Central memory CD8-positive, alpha-beta T cell (primary cell): ENCODE measurements around the gene CDK2.

Source experiments
- ATAC-seq: fragments of 150-1000 bp; cut with Tn5 transposase; replicated peaks from 2 replicates; pipeline ENCODE4 v1.10.0; 2022; ENCODE audit warnings: mild to moderate bottlenecking, moderate FRiP score, moderate number of reproducible peaks; ENCODE audit not compliant: poor library complexity, severe bottlenecking; ENCODE audit errors: extremely low read depth
- DNase-seq, 2 donors: peaks; one replicate each; pipeline ENCODE4 v3.0.0; 2021; ENCODE audit warnings: low spot score in 2 of 2
- H3K27ac Mint-ChIP-seq: one replicate; pipeline ENCODE4 v1.8.0; 2022; ENCODE audit warnings: low read depth, mild to moderate bottlenecking, moderate library complexity, mixed read lengths
- H3K27me3 Mint-ChIP-seq: one replicate; pipeline ENCODE4 v1.8.0; 2022; ENCODE audit warnings: mixed read lengths
- H3K36me3 Mint-ChIP-seq: one replicate; pipeline ENCODE4 v1.8.0; 2022; ENCODE audit warnings: mild to moderate bottlenecking, moderate library complexity, mixed read lengths; ENCODE audit not compliant: insufficient read depth
- H3K4me1 Mint-ChIP-seq: one replicate; pipeline ENCODE4 v1.8.0; 2022; ENCODE audit warnings: mixed read lengths
- H3K4me3 Mint-ChIP-seq: one replicate; pipeline ENCODE4 v1.8.0; 2022; ENCODE audit warnings: mild to moderate bottlenecking, moderate library complexity, mixed read lengths
- H3K9me3 Mint-ChIP-seq: one replicate; pipeline ENCODE4 v1.8.0; 2022; ENCODE audit warnings: mixed read lengths

Gene CDK2

DNA sequence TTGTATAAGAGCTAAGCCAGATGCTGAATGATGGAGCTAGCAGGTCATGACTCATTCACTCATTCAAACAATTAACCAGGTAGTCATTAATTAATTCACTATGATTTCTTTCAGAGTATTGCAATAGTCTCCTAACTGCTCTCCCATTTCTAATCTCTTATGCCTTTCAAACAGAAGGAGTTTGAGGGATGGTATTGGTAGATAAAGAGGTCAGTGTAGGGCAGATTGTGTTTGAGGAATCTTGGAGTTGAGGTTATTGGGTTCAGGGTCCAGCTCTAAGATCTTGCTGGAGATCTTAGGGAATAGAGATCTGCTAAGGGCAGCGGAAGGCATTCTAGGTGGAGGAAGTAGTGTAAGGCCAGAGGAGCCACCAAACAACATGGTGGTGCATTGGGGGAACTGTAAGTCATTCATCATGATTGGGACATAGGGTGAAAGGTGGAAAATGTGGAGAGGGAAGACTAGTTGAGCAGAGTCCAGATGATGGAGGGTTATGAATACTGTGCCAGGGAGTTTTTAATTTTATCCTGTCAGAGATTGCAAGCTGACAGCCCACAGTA lies 24.0 kb upstream of the CDK2 start:
- Mint-ChIP-seq H3K36me3 (peaks cover 73% of the 10 kb centered on the region), H3K4me1 (peaks cover 49% of the 10 kb centered on the region), H3K4me3 (no peak overlapping the region), H3K27me3 (no peaks in the 10 kb centered on the region), H3K27ac (no peak overlapping the region), H3K9me3 (no peaks in the 10 kb centered on the region)
- ATAC-seq (no peak), DNase-seq (no peak)

DNA sequence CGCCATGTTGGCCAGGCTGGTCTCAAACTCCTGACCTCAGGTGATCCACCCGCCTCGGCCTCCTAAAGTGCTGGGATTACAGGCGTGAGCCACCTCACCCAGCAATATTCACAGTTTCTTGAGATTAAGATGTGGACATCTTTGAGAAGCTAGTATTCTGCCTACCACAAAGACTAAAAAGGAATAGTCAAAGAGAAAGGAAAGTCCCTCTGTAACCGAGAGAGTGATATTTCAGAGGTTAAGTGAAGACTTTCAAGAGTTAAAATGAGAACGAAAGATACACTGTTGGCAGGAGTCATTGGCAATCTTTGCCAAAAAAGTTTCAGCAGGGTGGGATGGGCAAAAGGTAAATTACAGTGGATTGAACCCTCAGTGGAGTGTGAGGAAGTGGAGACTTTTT lies 20.1 kb upstream of the CDK2 start:
- no peak overlapping the region for H3K4me3 Mint-ChIP-seq
- peaks cover 83% of the 10 kb centered on the region for H3K36me3 Mint-ChIP-seq
- DNase-seq = no peak
- no peaks in the 10 kb centered on the region for H3K9me3 Mint-ChIP-seq
- ATAC-seq = no peak
- no peaks in the 10 kb centered on the region for H3K27me3 Mint-ChIP-seq
- peaks cover 19% of the 10 kb centered on the region for H3K4me1 Mint-ChIP-seq
- no peak overlapping the region for H3K27ac Mint-ChIP-seq

DNA sequence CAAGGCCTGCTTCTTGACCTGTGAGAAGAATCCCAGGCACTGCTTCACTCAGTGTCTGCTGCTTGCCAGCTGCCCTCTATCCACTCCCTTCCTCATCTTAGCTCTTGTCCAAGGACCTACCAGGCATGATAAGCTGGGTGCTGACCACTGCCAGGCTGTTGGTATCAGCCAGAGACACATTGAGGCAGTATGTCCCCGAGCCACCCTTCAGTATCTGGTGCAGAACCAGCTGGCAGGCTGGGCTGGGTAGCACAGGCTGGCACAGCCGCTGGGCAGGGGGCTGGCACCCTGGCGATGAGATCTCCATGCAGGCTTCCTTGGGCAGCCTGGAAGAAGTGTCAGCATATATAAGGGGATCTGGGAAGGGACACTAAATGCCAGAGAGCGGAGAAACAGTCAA lies 11.3 kb upstream of the CDK2 start:
- ATAC-seq = no peak
- peaks cover 10% of the 10 kb centered on the region for H3K4me1 Mint-ChIP-seq
- no peaks in the 10 kb centered on the region for H3K27me3 Mint-ChIP-seq
- no peak for DNase-seq
- H3K9me3 Mint-ChIP-seq = no peaks in the 10 kb centered on the region
- H3K27ac Mint-ChIP-seq = peak overlapping the region; percentile 52
- no peak overlapping the region for H3K4me3 Mint-ChIP-seq
- peaks cover 25% of the 10 kb centered on the region for H3K36me3 Mint-ChIP-seq

DNA sequence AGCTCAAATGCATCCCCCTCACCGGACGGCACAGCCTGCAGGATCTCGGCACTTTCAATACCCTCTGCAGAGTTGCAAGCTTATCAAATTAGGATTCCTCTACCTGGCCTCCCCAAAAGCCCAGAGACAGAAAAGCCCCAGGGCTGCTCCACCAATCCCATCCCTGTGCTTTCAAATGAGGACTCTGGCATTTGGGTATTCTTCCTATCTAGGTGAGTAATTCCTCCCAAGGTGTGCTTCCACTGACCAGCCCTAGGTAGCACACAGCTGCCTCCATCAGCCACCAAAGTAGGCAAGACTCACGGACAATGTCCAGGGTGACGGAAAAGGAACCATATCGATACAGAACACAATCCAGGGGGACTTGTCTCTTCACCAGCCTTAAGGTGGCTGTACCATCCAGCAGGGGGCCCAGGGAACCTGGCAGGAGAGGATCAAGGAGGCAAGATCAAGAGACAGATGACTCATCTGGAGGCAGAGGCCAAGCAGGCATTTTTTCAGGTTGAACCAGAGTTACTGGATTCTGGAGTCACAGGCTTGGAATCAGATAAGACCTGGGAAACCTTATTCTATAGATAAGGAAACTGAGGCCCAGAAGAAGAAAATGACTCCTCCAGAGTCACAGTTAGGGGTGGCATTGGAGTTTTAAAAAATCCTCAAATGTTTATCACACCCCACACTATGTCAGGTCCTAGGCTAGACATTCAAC lies 10.7 kb upstream of the CDK2 start:
- H3K4me3 Mint-ChIP-seq = no peak overlapping the region
- H3K9me3 Mint-ChIP-seq = no peaks in the 10 kb centered on the region
- peak overlapping the region; percentile 52 for H3K27ac Mint-ChIP-seq
- H3K4me1 Mint-ChIP-seq = peaks cover 10% of the 10 kb centered on the region
- H3K27me3 Mint-ChIP-seq = no peaks in the 10 kb centered on the region
- ATAC-seq (peak; percentile 36), DNase-seq (no peak)
- peaks cover 22% of the 10 kb centered on the region for H3K36me3 Mint-ChIP-seq

DNA sequence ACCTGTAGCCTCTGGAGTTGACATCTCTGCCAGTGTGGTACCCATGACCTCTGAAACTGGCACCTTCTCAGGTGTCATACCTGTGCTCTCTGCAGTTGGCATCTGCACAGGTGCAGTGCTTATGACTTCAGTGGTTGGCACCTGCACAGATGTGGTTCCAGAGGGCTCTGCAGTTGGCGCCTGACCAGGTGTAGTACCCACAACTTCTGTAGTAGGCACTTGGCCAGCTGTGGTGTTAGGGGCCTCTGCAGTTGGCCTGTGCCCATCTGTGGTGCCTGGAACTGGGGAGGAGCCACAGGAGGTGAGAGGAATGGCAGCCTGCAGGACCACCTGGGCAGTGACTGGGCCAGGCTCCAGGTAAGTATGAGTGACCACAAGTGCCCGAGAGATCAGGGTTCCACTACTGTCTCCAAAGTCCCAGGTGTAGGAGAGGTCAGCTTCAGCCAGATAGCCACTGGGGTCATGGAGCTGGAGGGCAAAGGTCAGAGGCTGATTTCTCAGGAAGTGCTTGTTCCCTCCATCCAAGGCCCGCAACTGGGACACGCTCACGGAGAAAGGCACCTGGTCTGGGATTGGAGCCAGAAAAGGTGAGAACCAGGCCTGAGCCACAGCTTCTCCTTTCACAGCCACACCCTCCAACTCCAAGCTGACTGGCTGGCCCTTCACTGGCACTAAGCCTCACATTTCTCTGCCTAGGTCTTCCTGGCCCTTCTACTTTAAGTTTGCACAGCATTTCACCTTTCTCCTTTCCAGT lies 9.3 kb upstream of the CDK2 start:
- ATAC-seq = no peak
- DNase-seq = no peak
- Mint-ChIP-seq H3K9me3 (no peaks in the 10 kb centered on the region), H3K4me3 (no peak overlapping the region), H3K36me3 (peaks cover 9% of the 10 kb centered on the region), H3K27me3 (no peaks in the 10 kb centered on the region), H3K27ac (peak overlapping the region; percentile 52), H3K4me1 (peaks cover 10% of the 10 kb centered on the region)

DNA sequence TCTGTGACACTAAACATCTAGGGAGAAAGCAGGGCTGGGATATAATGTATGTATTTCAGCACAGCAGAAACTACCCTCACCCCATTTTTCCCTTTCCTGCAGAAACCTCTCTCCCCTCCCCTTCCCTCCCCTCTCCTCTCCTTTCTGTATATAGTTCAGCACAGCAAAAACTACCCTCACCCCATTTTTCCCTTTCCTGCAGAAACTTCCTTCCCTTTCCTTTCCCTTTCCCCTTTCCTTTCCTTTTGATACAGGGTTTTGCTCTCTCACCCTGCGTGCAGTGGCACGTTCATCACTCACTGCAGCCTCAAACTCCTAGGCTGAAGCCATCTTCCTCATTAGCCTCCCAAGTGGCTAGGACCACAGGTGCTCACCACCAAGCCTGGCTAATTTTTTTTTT lies 2.9 kb upstream of the CDK2 start:
- no peak for DNase-seq
- no peaks in the 10 kb centered on the region for H3K9me3 Mint-ChIP-seq
- H3K27me3 Mint-ChIP-seq = no peaks in the 10 kb centered on the region
- peaks cover 31% of the 10 kb centered on the region for H3K4me1 Mint-ChIP-seq
- no peak overlapping the region for H3K27ac Mint-ChIP-seq
- ATAC-seq = no peak
- no peak overlapping the region for H3K4me3 Mint-ChIP-seq
- H3K36me3 Mint-ChIP-seq = peaks cover 9% of the 10 kb centered on the region

DNA sequence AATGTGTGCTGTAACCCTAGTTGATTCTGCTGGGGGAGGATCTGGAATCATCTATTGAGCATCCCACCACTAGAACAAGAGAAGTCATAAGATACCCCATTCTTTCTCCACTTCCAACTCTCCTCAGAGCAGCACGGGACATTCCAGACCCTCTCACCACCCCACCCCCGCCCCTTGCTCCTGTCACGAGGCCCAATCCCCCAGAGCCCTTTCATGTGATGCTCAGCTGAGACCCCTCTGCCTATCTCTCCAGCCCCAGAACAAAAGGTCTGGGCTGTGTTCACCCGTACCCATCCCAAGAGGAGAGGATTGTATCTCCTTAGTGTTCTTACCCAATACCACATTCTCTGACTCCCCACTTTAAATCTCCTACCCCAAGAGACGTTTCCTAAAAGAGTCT lies 1.4 kb upstream of the CDK2 start:
- Mint-ChIP-seq H3K27me3 (no peaks in the 10 kb centered on the region), H3K9me3 (no peaks in the 10 kb centered on the region), H3K4me3 (peak overlapping the region; percentile 94), H3K4me1 (peaks cover 31% of the 10 kb centered on the region), H3K36me3 (peaks cover 9% of the 10 kb centered on the region), H3K27ac (no peak overlapping the region)
- ATAC-seq (no peak), DNase-seq (no peak)

DNA sequence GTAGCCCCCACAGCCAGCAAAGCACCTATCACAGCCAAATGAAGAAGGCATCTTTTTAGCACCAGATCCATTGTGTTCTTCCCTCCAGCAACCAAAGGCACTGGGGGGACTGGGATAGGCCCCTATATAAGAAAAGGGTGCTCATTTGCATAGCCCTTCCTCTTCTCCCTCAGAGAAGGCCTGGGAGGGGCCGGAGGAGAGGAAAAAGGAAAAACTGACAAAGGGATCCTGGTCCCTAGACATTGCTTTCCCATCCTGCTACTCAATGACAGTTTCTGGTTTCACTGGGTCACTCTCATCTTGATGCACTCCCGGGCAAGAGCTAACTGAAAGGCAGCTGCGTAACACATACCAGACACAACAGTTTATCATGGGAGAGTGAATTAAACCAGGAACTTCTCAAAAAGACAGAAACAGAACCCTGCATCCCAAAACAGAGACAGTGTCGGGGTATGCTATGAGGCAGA lies 656 bp upstream of the CDK2 start, which contains the start of gene PMEL:
TSS of gene PMEL (minus strand) at position 102 of the 467 bp plus-strand sequence. CDS start at position 71, 31 bp downstream.
- no peak for ATAC-seq
- H3K27me3 Mint-ChIP-seq = no peaks in the 10 kb centered on the region
- H3K36me3 Mint-ChIP-seq = peaks cover 9% of the 10 kb centered on the region

DNA sequence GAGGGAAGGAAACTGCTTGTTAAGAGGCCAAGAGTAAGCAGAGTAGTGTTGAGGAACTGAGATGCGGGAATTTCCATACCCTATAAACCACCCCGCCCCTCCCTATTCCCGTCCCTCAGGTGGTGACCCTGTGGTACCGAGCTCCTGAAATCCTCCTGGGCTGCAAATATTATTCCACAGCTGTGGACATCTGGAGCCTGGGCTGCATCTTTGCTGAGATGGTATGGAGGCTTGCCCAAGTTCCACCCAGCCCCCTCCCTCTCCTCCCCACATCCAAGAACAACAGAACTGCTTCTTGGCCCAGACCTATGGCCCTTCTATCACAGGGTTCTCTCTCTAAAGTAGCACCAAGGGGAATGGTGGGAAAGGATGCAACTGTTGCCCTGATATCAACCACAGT lies 2.7 kb downstream of the CDK2 start:
- Mint-ChIP-seq H3K27me3 (no peaks in the 10 kb centered on the region), H3K4me3 (no peak overlapping the region)

More for the DNA sequence above, 656 bp upstream of the CDK2 start, which contains the start of gene PMEL:
- Mint-ChIP-seq H3K9me3 (no peaks in the 10 kb centered on the region), H3K27ac (peak within 1 kb of the TSS; percentile 89), H3K4me3 (peak within 1 kb of the TSS; percentile 94), H3K4me1 (peaks cover 31% of the 10 kb centered on the region)
- DNase-seq = no peak

DNA sequence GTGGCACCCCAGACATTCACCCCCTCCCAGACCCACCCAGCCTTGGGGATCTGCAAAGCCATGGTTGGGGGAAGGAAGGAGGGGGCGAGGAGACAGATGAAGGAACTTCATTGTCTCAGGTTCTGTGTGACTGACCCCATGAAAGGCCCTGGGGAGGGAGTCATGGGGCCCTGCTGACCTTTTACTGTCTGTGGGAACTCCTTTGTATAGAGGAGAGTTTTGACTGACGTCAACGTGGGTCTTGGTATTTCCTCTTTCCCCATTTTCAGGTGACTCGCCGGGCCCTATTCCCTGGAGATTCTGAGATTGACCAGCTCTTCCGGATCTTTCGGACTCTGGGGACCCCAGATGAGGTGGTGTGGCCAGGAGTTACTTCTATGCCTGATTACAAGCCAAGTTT lies 4.1 kb downstream of the CDK2 start:
- Mint-ChIP-seq H3K4me1 (peaks cover 26% of the 10 kb centered on the region), H3K27me3 (no peaks in the 10 kb centered on the region), H3K9me3 (no peaks in the 10 kb centered on the region), H3K36me3 (peaks cover 5% of the 10 kb centered on the region), H3K4me3 (no peak overlapping the region), H3K27ac (no peak overlapping the region)
- DNase-seq (no peak), ATAC-seq (no peak)

More for the DNA sequence above, 2.7 kb downstream of the CDK2 start:
- Mint-ChIP-seq H3K9me3 (no peaks in the 10 kb centered on the region), H3K4me1 (peaks cover 31% of the 10 kb centered on the region), H3K27ac (no peak overlapping the region), H3K36me3 (peaks cover 9% of the 10 kb centered on the region)
- DNase-seq = no peak
- no peak for ATAC-seq

DNA sequence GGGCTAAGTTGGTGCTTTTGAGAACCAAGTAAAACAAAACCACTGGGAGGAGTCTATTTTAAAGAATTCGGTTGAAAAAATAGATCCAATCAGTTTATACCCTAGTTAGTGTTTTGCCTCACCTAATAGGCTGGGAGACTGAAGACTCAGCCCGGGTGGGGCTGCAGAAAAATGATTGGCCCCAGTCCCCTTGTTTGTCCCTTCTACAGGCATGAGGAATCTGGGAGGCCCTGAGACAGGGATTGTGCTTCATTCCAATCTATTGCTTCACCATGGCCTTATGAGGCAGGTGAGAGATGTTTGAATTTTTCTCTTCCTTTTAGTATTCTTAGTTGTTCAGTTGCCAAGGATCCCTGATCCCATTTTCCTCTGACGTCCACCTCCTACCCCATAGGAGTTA lies 5.4 kb downstream of the CDK2 start:
- ATAC-seq (no peak), DNase-seq (no peak)
- Mint-ChIP-seq H3K27ac (no peak overlapping the region), H3K36me3 (peaks cover 3% of the 10 kb centered on the region), H3K9me3 (no peaks in the 10 kb centered on the region), H3K27me3 (no peaks in the 10 kb centered on the region), H3K4me1 (peaks cover 19% of the 10 kb centered on the region), H3K4me3 (no peak overlapping the region)

DNA sequence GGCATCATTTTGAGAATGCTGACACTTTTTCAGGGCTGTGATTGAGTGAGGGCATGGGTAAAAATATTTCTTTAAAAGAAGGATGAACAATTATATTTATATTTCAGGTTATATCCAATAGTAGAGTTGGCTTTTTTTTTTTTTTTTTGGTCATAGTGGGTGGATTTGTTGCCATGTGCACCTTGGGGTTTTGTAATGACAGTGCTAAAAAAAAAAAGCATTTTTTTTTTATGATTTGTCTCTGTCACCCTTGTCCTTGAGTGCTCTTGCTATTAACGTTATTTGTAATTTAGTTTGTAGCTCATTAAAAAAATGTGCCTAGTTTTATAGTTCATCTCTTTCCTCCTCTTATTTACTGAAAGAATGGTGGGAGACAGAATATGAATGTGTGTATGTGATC lies 5.8 kb downstream of the CDK2 start:
- Mint-ChIP-seq H3K4me1 (peaks cover 15% of the 10 kb centered on the region), H3K9me3 (no peaks in the 10 kb centered on the region), H3K36me3 (peaks cover 3% of the 10 kb centered on the region), H3K4me3 (no peak overlapping the region), H3K27me3 (no peaks in the 10 kb centered on the region), H3K27ac (no peak overlapping the region)
- ATAC-seq = no peak
- no peak for DNase-seq
